Spleen (tissue), 7 donors: Measurements from ENCODE around the gene FRMD4A.

ENCODE experiments used
- POLR2A ChIP-seq, 3 donors: fragments of 450-650 bp; IDR thresholded peaks; one replicate each; pipeline ENCODE4 v1.5.1; 2017; ENCODE audit warnings: antibody characterized with exemption in 3 of 3, mild to moderate bottlenecking in 1 of 3
- TF ChIP-seq, protein P1 (sequence below), 11 experiments: fragments of 200-600 bp in 7 of 11; fragments of 450-650 bp in 4 of 11; sonication (generic) in 4 of 11; IDR thresholded peaks in 8 of 11; conservative IDR thresholded peaks in 3 of 11; 1 replicate in 7 of 11; 2 replicates in 4 of 11; pipeline versions ENCODE4 v1.4.0 to v1.8.0; 2016 to 2021; ENCODE audit warnings: antibody characterized with exemption in 11 of 11, inconsistent platforms in 4 of 11, mild to moderate bottlenecking in 1 of 11
- donor health status: DM: no; HTN: no; CAD: no; lungs with moderate emphysema.
- donor health status: DM: no; HTN: no; CAD: no.
- donor health status: DM: no; HTN: no; CAD: no.

DNA sequence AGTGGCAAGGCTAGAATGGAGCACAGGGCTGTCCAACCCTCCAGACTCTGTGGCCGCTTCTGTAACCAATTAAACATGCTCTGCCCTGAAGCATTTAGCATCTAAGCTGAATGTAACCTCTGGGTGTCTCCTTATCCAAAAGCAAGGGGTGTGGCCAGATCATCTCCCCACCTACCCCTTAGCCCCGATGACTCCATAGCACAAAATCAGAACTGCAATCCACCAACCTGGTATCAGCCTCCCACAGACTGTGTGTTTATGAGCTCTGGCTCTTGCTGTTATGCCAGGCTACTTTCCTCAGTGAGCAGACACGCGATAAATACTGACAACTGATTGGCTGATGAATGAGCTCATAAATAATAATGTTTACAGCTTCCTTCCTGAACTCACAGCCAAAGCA is 3.2 kb downstream of the FRMD4A start:
- TF ChIP-seq, protein P1, sequence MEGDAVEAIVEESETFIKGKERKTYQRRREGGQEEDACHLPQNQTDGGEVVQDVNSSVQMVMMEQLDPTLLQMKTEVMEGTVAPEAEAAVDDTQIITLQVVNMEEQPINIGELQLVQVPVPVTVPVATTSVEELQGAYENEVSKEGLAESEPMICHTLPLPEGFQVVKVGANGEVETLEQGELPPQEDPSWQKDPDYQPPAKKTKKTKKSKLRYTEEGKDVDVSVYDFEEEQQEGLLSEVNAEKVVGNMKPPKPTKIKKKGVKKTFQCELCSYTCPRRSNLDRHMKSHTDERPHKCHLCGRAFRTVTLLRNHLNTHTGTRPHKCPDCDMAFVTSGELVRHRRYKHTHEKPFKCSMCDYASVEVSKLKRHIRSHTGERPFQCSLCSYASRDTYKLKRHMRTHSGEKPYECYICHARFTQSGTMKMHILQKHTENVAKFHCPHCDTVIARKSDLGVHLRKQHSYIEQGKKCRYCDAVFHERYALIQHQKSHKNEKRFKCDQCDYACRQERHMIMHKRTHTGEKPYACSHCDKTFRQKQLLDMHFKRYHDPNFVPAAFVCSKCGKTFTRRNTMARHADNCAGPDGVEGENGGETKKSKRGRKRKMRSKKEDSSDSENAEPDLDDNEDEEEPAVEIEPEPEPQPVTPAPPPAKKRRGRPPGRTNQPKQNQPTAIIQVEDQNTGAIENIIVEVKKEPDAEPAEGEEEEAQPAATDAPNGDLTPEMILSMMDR (IDR thresholded peaks at IDR 0.05 in 8 of 11, conservative IDR thresholded peaks at IDR 0.05 in 3 of 11), result no peak
- TF ChIP-seq POLR2A (IDR thresholded peaks at IDR 0.05), result no peak
